ENCODE data around the gene MAML1.
A peak's percentile ranks its signal among the peaks of the same experiment; 100 is the strongest.

The MAML1 gene

DNA sequence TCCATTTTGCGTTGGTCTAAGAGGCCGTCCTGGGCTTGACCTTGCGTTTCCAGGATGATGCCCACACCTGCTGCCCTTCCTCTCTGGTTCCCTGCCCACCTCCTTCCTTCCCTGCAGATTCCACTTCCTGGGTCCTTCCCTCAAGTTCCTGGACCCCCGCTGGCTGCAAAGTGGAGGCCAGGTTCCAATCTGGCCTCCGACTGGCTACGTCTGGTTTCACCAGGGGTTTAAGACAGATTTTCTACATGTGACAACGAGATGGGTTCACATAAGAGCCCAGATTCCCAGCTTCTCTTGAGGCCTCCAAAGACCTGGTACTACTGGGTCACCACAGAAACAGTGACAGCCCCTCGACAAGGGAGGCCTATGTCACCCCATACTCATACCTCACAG is 71.9 kb downstream of the MAML1 start:
- DNase-seq (ENCODE audit: low spot score) = no peak

GRCh38 chr5:179805070-179805528 is 72.5 kb downstream of the MAML1 start:
- DNase-seq (ENCODE audit: low spot score) = peak; percentile 41

GRCh38 chr5:179805529-179806249 is 73.1 kb downstream of the MAML1 start:
- peak; percentile 32 for DNase-seq (ENCODE audit: low spot score)

DNA sequence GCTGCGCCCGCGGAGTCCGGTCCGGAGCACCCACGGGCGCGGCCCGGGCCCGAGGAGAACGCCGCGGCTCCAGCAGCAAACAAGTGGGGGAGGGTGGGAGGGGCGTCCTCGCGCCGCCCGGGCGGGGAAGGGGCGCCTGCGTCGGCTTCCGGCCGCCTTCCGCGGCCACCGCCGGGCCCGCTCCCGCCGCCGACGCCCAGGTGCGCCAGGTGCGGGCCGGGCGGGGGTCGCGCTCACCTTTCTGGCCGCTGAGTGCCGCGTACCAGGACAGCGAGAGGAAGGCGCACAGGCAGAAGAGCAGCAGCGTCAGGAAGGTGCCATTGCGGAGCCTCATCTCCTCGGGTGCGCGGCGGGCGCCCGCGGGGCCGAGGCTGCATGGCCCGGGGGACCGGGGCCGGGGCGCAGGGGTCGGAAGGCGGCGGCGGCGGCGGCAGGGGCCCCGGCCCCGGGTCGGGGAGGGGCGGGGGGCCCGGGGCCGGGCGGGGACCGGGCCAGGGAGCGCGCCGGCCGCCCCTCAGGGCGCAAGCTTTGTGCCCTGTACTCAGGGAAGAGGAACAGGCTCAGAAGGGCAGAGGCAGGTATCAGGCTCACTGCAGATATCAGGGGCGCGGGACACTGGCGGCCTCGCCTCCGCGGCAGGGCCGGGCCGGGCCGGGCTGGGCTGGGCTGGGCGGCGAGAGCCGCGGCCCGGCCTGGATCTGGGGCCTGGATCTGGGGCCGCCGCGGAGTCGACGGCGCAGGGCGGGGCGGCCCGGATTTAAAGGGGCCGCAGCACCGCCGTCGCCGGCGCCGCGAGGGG is 73.8 kb downstream of the MAML1 start, which contains the start of gene MGAT4B:
Gene MGAT4B (minus strand): TSS at position 617 of the 799 bp plus-strand sequence. CDS start 283 bp downstream, at position 334.
- peak; percentile 84 for DNase-seq (ENCODE audit: low spot score)

DNA sequence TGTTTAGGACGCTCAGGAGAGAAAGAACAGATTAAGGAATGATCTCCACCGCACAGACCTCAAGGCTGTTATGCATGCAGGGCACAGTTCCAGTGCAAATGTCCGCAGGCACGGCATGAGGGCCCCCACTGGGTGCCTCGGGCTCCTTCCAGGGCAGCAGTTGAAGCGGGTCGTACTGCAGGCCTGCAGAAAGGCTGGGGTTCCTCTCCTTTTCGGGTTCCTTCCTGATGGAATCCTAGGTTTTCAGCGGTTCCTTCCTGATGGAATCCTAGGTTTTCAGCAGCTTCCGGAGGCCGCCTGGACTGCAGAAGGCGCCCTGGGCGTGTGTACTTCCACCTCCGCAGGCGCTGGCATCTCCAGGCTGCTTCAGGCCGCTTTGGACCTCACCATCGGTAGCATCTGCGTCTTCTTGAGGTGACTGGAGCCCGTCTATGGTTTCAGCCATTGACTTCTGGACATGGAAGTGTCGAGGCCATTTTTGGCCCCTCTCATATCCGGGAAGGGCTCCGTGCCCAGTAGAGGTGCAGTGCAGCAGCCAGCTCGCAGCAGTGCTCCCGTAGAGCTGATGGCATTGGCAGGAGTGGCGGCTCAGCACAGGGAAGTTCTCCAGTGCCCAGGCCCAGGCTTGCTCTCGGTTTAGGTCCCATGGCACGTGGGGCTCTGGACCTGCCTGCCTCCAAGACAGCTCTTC is 79.7 kb downstream of the MAML1 start:
- no peak for DNase-seq (ENCODE audit: low spot score)

DNA sequence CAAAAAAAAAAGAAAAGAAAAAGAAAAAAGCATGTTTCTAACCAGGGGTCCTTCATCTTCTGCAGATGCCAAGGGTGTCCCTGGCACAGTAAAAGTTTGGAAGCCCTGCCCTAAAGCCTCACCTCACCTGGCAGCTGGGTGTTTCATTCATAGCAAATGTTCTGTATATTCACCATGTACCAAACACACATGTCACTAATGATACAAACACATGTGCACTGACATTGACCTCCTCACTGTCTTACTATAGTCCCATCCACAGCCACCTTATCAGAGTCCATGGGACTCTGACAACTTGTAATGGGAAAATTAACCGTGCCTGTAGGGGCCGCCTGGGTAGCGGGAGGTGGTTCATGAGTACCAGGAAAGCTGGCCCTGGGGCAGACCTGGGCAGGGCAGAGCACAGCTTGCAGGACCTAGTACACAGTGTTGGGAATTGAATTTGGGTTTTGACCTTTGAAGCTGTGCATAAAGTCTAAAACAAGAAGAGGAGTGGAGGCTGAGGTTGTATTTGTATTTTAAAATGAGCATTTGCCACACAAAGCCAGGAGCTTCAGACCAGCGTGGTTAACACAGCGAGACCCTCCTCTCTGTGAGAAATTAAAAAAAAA is 80.5 kb downstream of the MAML1 start:
- no peak for DNase-seq (ENCODE audit: low spot score)

GRCh38 chr5:179814090-179814489 is 81.5 kb downstream of the MAML1 start:
- no peak for DNase-seq (ENCODE audit: low spot score)

GRCh38 chr5:179815491-179816249 is 83.0 kb downstream of the MAML1 start:
- no peak for DNase-seq (ENCODE audit: low spot score)

DNA sequence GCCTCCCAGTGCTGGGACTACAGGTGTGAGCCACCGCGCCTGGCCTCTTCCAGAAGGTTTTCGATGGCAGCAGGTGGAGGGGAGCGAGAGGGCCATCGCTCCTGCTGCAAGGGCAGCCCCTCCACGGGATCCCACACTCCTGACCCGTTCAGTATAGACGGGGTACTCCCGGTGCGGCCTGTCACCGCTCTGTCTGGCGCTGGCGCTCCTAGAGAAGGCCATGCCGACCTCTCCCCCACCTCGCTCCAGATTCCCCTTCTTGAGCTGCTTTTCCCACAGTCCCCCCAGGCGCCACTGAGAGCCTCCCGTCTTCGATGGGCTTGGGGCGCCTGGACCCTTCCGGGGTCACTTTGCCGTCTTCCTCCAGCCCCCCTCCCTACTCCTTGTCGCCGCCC is 83.8 kb downstream of the MAML1 start:
- no peak for DNase-seq (ENCODE audit: low spot score)

DNA sequence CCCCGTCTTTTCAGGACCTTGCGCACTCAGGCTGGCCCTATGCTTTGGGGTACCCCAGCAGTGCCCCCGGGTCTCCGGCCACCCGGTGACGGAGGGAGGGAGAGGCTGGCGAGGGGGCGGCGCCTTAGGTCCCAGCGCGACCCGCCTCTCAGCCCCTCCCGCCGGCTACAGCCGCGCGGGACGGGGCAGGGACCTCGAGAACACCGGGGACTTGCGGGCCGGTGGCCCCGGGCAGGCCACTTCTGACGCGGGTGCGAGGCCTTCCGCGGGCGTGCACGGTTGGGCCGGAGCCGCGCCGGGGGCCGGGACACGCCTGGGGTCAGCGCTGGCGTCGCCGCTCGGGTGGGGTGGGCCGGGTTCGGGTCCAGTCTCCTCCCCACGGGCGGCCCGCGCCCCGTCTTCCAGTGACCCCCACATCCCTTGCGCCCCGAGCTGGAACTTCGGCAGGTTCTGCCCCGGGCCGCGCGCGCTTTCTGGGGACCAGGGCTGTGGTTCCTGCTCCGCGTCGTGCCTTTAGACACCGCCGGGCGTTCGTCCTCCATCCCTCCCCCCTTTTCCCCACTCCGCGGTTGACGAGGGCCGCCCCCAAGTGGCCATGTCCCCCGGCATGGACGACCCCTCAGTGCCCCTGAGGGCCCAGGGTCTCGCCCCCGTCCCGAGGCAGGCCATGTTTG is 84.3 kb downstream of the MAML1 start:
- DNase-seq (ENCODE audit: low spot score) = no peak

DNA sequence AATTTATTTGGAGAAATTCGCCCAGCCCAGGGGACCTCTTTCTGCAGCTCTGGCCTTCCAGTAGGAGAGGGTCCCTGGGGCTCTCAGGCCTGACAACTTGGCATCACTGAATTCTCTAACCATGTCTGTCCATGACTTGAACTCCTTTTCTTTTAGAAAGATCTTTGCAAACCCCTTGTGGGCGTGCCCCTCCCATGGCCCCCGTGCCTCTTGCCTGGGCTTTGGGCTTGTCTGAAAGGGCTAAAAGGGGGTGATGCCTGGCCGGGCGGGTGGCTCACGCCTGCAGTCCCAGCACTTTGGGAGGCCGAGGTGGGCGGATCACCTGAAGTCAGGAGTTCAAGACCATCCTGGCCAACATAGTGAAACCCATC is 84.8 kb downstream of the MAML1 start:
- no peak for DNase-seq (ENCODE audit: low spot score)

- peak; percentile 56 for DNase-seq (ENCODE audit: low spot score)
Measured at GRCh38 chr5:179817890-179818745, 85.5 kb downstream of the MAML1 start.

- DNase-seq (ENCODE audit: low spot score) = peak; percentile 98
Measured at GRCh38 chr5:179818746-179819295, 86.2 kb downstream of the MAML1 start.

DNA sequence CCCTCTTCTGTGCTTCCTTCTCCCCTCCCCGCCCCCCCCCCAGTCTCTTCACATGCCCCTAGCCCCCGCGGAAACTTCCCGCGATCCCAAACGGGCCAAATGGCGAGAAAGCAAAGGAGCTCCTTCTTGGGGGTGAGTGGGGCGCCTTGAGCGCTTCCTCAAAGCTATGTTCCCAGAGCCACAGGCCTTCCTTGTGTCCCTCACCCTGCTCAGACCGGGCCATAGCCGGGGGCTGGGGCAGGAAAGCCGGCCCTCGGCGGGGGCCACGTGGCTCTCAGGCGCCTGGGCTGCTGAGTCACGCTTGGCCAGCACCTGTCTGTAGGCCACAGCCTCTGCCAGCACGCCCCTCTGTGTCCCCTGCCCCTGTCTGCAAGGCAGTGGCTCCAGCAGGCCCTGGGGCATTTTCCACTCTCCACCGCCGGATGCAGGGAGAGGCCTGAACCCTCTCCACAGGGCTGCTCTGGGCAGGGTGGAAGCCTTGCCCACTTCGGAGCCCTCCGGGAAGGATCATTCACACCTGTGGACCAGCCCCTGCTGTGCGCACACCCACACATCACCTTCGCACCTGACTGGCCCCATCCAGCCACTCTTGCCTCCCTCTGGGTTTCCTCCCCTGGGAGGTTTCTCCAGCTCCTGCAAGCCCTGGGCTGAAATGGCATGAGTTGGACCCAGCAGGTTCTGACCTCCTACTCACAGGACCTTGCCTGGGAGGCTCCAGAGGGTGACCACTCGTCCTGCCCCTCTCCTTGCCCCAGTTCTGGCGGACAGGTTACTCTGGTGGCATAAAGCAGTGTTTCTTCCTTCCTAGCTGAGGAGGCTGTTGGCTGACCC is 86.9 kb downstream of the MAML1 start:
- peak; percentile 92 for DNase-seq (ENCODE audit: low spot score)

- no peak for DNase-seq (ENCODE audit: low spot score)
Measured at GRCh38 chr5:179820127-179820482, 87.5 kb downstream of the MAML1 start.

DNA sequence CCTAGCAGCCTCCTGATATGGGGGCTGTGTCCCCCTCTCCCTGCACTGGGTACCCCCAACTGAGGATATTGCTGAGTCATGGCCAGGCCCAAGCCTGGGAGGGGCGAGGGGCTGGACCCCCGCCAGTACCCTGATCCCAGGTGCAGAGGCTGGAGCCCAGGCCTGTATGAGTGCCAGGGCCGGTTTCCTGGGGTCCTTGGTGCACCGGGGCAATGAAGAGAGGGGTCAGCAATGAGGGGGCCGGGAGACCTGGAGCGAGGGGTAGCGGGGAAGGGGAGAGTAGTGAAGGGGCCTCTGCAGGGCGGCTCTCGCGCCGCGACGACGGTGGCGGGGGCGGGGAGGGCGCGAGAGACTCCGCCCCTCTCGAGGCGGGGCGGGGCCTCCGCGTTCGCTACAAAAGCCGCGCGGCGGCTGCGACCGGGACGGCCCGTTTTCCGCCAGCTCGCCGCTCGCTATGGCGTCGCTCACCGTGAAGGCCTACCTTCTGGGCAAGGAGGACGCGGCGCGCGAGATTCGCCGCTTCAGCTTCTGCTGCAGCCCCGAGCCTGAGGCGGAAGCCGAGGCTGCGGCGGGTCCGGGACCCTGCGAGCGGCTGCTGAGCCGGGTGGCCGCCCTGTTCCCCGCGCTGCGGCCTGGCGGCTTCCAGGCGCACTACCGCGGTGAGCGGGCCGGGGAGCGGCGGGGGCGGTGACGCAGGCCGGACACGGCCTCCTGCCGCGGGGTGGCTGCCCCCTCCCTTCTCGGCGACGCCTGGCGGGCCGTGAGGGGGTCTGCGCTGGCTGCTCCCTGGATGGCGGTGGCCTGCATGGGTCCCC is 88.1 kb downstream of the MAML1 start, which contains the start of gene SQSTM1:
Gene SQSTM1 (plus strand): TSS at position 423 of the 815 bp plus-strand sequence. CDS start 32 bp downstream, at position 455.
- peak; percentile 68 for DNase-seq (ENCODE audit: low spot score)

- DNase-seq (ENCODE audit: low spot score) = peak; percentile 91
Measured at GRCh38 chr5:179821298-179822058, 88.9 kb downstream of the MAML1 start.

Data from SW480 (cell line).